HepG2 (cell line): ENCODE results near the gene MAP2K2. TPM values are rescaled to one million over a fixed set of nuclear protein-coding genes. Genes with fewer than 3 reads are reported as not detected.

ENCODE experiments used
- AKAP8 ChIP-seq: sonication (generic); formaldehyde crosslinking; IDR thresholded peaks from 2 replicates; pipeline ENCODE4 v1.5.1; 2020; ENCODE audit warnings: mild to moderate bottlenecking, missing genetic modification reagents
- ERF ChIP-seq: IDR thresholded peaks from 2 replicates; pipeline ENCODE4 v1.6.1; 2018; ENCODE audit warnings: missing biosample characterization, missing genetic modification reagents
- FOXA3 ChIP-seq: IDR thresholded peaks from 2 replicates; pipeline ENCODE4 v1.6.1; 2016; ENCODE audit warnings: missing genetic modification reagents, missing compliant biosample characterization
- IKZF4 ChIP-seq: sonication (generic); formaldehyde crosslinking; IDR thresholded peaks from 2 replicates; pipeline ENCODE4 v1.5.1; 2020; ENCODE audit warnings: borderline replicate concordance, mild to moderate bottlenecking, low read depth, missing genetic modification reagents; ENCODE audit errors: not compliant biosample characterization
- KMT2A ChIP-seq: sonication (generic); formaldehyde crosslinking; IDR thresholded peaks from 2 replicates; pipeline ENCODE4 v1.4.0; 2020; ENCODE audit warnings: missing genetic modification reagents
- KMT2B ChIP-seq: IDR thresholded peaks from 2 replicates; pipeline ENCODE4 v1.6.1; 2016; ENCODE audit warnings: missing genetic modification reagents, missing compliant biosample characterization
- MTA3 ChIP-seq: sonication (generic); formaldehyde crosslinking; IDR thresholded peaks from 2 replicates; pipeline ENCODE4 v1.4.0; 2020; ENCODE audit warnings: missing genetic modification reagents
- NFE2 ChIP-seq: sonication (generic); formaldehyde crosslinking; IDR thresholded peaks from 2 replicates; pipeline ENCODE4 v1.4.0; 2020; ENCODE audit warnings: missing genetic modification reagents
- PHF8 ChIP-seq: sonication (generic); formaldehyde crosslinking; IDR thresholded peaks from 2 replicates; pipeline ENCODE4 v1.5.0; 2020; ENCODE audit warnings: missing genetic modification reagents
- PPARG ChIP-seq: conservative IDR thresholded peaks from 2 replicates; pipeline ENCODE4 v1.6.1; 2016; ENCODE audit warnings: missing biosample characterization, missing genetic modification reagents
- SIN3A ChIP-seq: IDR thresholded peaks from 2 replicates; pipeline ENCODE4 v1.6.1; 2011; ENCODE audit warnings: low read depth, mild to moderate bottlenecking, control low read depth, low read length, borderline replicate concordance
- SMC3 ChIP-seq: IDR thresholded peaks from 2 replicates; pipeline ENCODE4 v1.6.1; 2011; ENCODE audit warnings: low read length, improper control_type of control experiment
- SUZ12 ChIP-seq: fragments of 150-350 bp; IDR thresholded peaks from 2 replicates; pipeline ENCODE4 v1.6.1; 2014; ENCODE audit warnings: low read depth, low read length
- TOE1 ChIP-seq: sonication (generic); formaldehyde crosslinking; IDR thresholded peaks from 2 replicates; pipeline ENCODE4 v1.4.0; 2020; ENCODE audit warnings: mild to moderate bottlenecking, missing genetic modification reagents
- YEATS2 ChIP-seq: sonication (generic); formaldehyde crosslinking; IDR thresholded peaks from 2 replicates; pipeline ENCODE4 v1.4.0; 2020; ENCODE audit warnings: missing genetic modification reagents, borderline replicate concordance
- ZEB1 ChIP-seq: IDR thresholded peaks from 2 replicates; pipeline ENCODE4 v1.6.1; 2012; ENCODE audit warnings: mild to moderate bottlenecking, low read depth, inconsistent platforms; ENCODE audit not compliant: insufficient replicate concordance
- ZNF572 ChIP-seq: sonication (generic); formaldehyde crosslinking; IDR thresholded peaks from 2 replicates; pipeline ENCODE4 v1.5.1; 2020; ENCODE audit warnings: mild to moderate bottlenecking, missing genetic modification reagents
- ZNF7 ChIP-seq: IDR thresholded peaks from 2 replicates; pipeline ENCODE4 v1.6.1; 2016; ENCODE audit warnings: missing biosample characterization, missing genetic modification reagents
- ZNF709 ChIP-seq: sonication (generic); formaldehyde crosslinking; IDR thresholded peaks from 2 replicates; pipeline ENCODE4 v1.5.0; 2020; ENCODE audit warnings: mild to moderate bottlenecking, missing genetic modification reagents
- ZNF780A ChIP-seq: sonication (generic); formaldehyde crosslinking; IDR thresholded peaks from 2 replicates; pipeline ENCODE4 v1.8.0; 2022; ENCODE audit warnings: mild to moderate bottlenecking, missing genetic modification reagents, moderate library complexity
- polyA plus RNA-seq, 8 experiments: library from polyadenylated mRNA; depleted of rRNA in 3 of 8; stranded (reverse) in 7 of 8; unstranded in 1 of 8; fragments of >200 nt; fragmentation: Illumina TruSeq in 4 of 8; extraction: Trizol in 4 of 8; gene quantifications; 2 replicates each; pipeline versions ENCODE4 v1.2.1 to v1.2.3, GENCODE V29; 2011 to 2016; ENCODE audit warnings: low read depth in 4 of 8, missing spikeins in 1 of 8, mixed read lengths in 1 of 8; ENCODE audit not compliant: insufficient read depth in 1 of 8
- total RNA-seq, 5 experiments: library from RNA; depleted of rRNA; stranded (reverse); fragments of >200 nt; fragmentation: Illumina TruSeq; extraction: Trizol; gene quantifications; 2 replicates each; pipeline ENCODE4 v1.2.3, GENCODE V29; 2016; ENCODE audit warnings: low read depth in 1 of 5
- TF ChIP-seq, protein P1 (sequence below): sonication (generic); formaldehyde crosslinking; conservative IDR thresholded peaks from 2 replicates; pipeline ENCODE4 v1.8.1; 2023; ENCODE audit warnings: missing genetic modification reagents
- TF ChIP-seq, protein P2 (sequence below): sonication (generic); formaldehyde crosslinking; IDR thresholded peaks from 2 replicates; pipeline ENCODE4 v1.8.1; 2022; ENCODE audit warnings: mild to moderate bottlenecking, missing genetic modification reagents
- TF ChIP-seq, protein P3 (sequence below): sonication (generic); formaldehyde crosslinking; IDR thresholded peaks from 2 replicates; pipeline ENCODE4 v1.4.0; 2020; ENCODE audit warnings: mild to moderate bottlenecking, low read depth, missing genetic modification reagents
- TF ChIP-seq, protein P4 (sequence below): sonication (generic); formaldehyde crosslinking; IDR thresholded peaks from 2 replicates; pipeline ENCODE4 v1.5.0; 2020; ENCODE audit warnings: missing genetic modification reagents

Gene MAP2K2
- total and polyA plus RNA-seq, 2 of the 13 experiments (the other 11 are each of a cell fraction or from before 2014, with no cell fraction given), result 70.3 to 80.9 TPM

DNA sequence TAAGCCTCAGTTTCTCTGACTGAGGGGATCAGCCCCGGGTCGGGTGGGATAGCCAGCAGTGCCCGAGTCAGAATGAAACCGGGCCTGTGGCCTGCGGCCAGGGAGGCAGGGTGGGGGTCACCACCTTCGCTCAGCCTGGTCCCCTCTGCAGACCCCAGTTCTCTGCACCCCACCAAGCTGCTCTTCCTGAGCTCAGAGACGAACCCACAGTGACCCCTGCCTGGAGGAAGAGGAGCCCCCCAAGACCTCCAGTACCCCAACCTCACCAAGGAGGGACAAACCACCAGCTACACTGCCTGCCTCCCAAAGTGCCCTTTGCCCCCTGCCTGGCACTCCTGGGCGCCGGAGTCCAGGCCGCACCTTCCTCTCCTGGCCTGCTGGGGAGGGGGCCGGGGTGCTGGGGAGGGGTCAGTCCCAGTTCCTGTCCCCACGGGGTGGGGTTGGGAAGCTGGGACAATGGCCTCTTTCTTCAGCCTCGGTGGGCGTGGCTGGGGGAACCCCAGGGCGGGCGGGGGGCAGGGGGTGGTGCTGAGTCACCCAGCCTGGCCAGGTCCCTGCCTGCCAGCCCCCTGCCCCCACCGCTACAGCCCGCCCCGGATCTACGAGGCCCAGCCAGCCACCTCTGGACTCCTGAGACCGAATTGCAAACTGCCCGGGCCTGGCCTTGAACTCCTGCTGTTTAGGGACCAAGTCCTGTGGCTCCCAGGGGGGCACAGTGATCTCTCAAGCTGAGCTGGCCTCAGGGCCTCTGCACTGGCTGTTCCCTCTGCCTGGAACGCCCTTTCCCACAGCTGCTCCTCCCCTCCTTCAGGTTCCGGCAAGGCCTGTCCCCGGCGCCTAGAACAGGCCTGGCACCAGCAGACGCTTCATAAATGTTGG lies 71.6 kb downstream of the MAP2K2 start (continued):
- TF ChIP-seq YEATS2 (CRISPR knock-in tag) (peak; percentile 71; the same call in 1 of the 2 replicates), KMT2A (peak; percentile 68; the same call in 1 of the 2 replicates), TOE1 (0 out of 2 replicates have a peak, but pooled peaks have one; percentile 49), PHF8 (peak; percentile 70), ERF (peak; percentile 78; the same call in 1 of the 2 replicates), ZNF572 (CRISPR knock-in tag) (peak; percentile 30; the same call in 1 of the 2 replicates), MTA3 (no peak), ZNF709 (CRISPR knock-in tag) (0 out of 2 replicates have a peak, but pooled peaks have one; percentile 67), AKAP8 (CRISPR knock-in tag) (peak; percentile 95), SIN3A (peak; percentile 75; the same call in 1 of the 2 replicates), KMT2B (CRISPR knock-in tag) (peak; percentile 50; the same call in 1 of the 2 replicates), ZNF7 (CRISPR knock-in tag) (0 out of 2 replicates have a peak, but pooled peaks have one; percentile 26), SMC3 (no peak), NFE2 (CRISPR knock-in tag) (peak; percentile 53; the same call in 1 of the 2 replicates), ZEB1 (no peak), SUZ12 (no peak), FOXA3 (CRISPR knock-in tag) (peak; percentile 70; the same call in 1 of the 2 replicates), PPARG (CRISPR knock-in tag) (peak; percentile 74), IKZF4 (CRISPR knock-in tag) (no peak), ZNF780A (no peak)
- TF ChIP-seq, protein P1, sequence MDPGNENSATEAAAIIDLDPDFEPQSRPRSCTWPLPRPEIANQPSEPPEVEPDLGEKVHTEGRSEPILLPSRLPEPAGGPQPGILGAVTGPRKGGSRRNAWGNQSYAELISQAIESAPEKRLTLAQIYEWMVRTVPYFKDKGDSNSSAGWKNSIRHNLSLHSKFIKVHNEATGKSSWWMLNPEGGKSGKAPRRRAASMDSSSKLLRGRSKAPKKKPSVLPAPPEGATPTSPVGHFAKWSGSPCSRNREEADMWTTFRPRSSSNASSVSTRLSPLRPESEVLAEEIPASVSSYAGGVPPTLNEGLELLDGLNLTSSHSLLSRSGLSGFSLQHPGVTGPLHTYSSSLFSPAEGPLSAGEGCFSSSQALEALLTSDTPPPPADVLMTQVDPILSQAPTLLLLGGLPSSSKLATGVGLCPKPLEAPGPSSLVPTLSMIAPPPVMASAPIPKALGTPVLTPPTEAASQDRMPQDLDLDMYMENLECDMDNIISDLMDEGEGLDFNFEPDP (CRISPR knock-in tag), result no peak
- TF ChIP-seq, protein P2, sequence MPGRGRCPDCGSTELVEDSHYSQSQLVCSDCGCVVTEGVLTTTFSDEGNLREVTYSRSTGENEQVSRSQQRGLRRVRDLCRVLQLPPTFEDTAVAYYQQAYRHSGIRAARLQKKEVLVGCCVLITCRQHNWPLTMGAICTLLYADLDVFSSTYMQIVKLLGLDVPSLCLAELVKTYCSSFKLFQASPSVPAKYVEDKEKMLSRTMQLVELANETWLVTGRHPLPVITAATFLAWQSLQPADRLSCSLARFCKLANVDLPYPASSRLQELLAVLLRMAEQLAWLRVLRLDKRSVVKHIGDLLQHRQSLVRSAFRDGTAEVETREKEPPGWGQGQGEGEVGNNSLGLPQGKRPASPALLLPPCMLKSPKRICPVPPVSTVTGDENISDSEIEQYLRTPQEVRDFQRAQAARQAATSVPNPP (CRISPR knock-in tag), result peak; percentile 53; the same call in 1 of the 2 replicates
- TF ChIP-seq, protein P3, sequence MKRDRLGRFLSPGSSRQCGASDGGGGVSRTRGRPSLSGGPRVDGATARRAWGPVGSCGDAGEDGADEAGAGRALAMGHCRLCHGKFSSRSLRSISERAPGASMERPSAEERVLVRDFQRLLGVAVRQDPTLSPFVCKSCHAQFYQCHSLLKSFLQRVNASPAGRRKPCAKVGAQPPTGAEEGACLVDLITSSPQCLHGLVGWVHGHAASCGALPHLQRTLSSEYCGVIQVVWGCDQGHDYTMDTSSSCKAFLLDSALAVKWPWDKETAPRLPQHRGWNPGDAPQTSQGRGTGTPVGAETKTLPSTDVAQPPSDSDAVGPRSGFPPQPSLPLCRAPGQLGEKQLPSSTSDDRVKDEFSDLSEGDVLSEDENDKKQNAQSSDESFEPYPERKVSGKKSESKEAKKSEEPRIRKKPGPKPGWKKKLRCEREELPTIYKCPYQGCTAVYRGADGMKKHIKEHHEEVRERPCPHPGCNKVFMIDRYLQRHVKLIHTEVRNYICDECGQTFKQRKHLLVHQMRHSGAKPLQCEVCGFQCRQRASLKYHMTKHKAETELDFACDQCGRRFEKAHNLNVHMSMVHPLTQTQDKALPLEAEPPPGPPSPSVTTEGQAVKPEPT (CRISPR knock-in tag), result no peak
- TF ChIP-seq, protein P4, sequence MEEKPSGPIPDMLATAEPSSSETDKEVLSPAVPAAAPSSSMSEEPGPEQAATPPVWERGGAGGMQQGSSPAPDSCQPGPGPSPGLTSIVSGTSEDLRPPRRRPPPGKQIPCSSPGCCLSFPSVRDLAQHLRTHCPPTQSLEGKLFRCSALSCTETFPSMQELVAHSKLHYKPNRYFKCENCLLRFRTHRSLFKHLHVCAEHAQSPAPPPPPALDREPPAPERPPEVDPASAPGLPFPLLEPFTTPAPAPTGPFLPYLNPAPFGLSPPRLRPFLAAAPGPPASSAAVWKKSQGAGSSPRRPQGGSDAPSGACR, result peak; percentile 85; the same call in 1 of the 2 replicates
